CD4-positive, alpha-beta T cell (primary cell): ENCODE measurements around the gene FAM170A. TPM values are rescaled to one million over a fixed set of nuclear protein-coding genes. Genes with fewer than 3 reads are reported as not detected.

ENCODE experiments used
- ATAC-seq: fragments of 200-7000 bp; cut with Tn5 transposase; one replicate; pipeline ENCODE4 v1.10.0; 2022; ENCODE audit warnings: mild to moderate bottlenecking; ENCODE audit not compliant: poor library complexity
- CTCF ChIA-PET: fragments of 350-600 bp; sonication (Branson Sonifier 250); formaldehyde crosslinking; loops from one replicate; lab custom pipeline; 2021; ENCODE audit warnings: antibody characterized with exemption, inconsistent platforms; lab: Charles Lee
- POLR2A ChIA-PET: fragments of 350-600 bp; sonication (Branson Sonifier 250); formaldehyde crosslinking; loops from one replicate; lab custom pipeline; 2021; ENCODE audit warnings: antibody characterized with exemption, inconsistent platforms; lab: Charles Lee
- DNase-seq, 14 experiments: peaks; one replicate each; pipeline ENCODE4 v3.0.0-alpha.2; 2013 to 2020; ENCODE audit warnings: mixed read lengths in 2 of 14
- H3K27ac ChIP-seq, 2 donors: one replicate each; pipeline versions ENCODE4 v1.5.1 to v1.7.0; 2013; ENCODE audit warnings: low read length in 2 of 2, low read depth in 1 of 2, mild to moderate bottlenecking in 1 of 2
- H3K27me3 ChIP-seq, 2 experiments: 1 replicate in 1 of 2; 2 replicates in 1 of 2; pipeline versions ENCODE4 v1.6.1 to v1.7.0; 2013; ENCODE audit warnings: low read length in 2 of 2, control low read depth in 1 of 2, mild to moderate bottlenecking in 1 of 2, moderate library complexity in 1 of 2; ENCODE audit not compliant: insufficient read depth in 2 of 2, control insufficient read depth in 1 of 2
- H3K36me3 ChIP-seq: one replicate; pipeline ENCODE4 v1.6.1; 2013; ENCODE audit warnings: low read length, control low read depth; ENCODE audit not compliant: insufficient read depth
- H3K4me1 ChIP-seq: one replicate; pipeline ENCODE4 v1.6.1; 2013; ENCODE audit warnings: low read length, control low read depth; ENCODE audit not compliant: insufficient read depth
- H3K4me3 ChIP-seq: one replicate; pipeline ENCODE4 v1.5.1; 2013; ENCODE audit warnings: mild to moderate bottlenecking, low read length, moderate library complexity
- H3K9me3 ChIP-seq, 2 experiments: 1 replicate in 1 of 2; 2 replicates in 1 of 2; pipeline versions ENCODE4 v1.6.1 to v1.7.0; 2013; ENCODE audit warnings: low read length in 2 of 2, mild to moderate bottlenecking in 2 of 2, control low read depth in 1 of 2, moderate library complexity in 1 of 2; ENCODE audit not compliant: control insufficient read depth in 1 of 2, insufficient read depth in 1 of 2
- H3K27ac Mint-ChIP-seq: one replicate; pipeline ENCODE4 v1.8.0; 2020; ENCODE audit warnings: mixed read lengths
- H3K27me3 Mint-ChIP-seq: one replicate; pipeline ENCODE4 v1.8.0; 2021; ENCODE audit warnings: mixed read lengths
- H3K36me3 Mint-ChIP-seq: one replicate; pipeline ENCODE4 v1.8.0; 2021; ENCODE audit warnings: low read depth, mixed read lengths
- H3K4me1 Mint-ChIP-seq: one replicate; pipeline ENCODE4 v1.8.0; 2021; ENCODE audit warnings: low read depth, mixed read lengths
- H3K4me3 Mint-ChIP-seq: one replicate; pipeline ENCODE4 v1.8.0; 2020; ENCODE audit warnings: mild to moderate bottlenecking, mixed read lengths
- H3K9me3 Mint-ChIP-seq: one replicate; pipeline ENCODE4 v1.8.0; 2020; ENCODE audit warnings: mixed read lengths
- intact Hi-C, 2 experiments: fragments of 100-400 bp; cut with DNase I in 1 of 2; cut with micrococcal nuclease in 1 of 2; formaldehyde crosslinking; loops; one replicate each; pipeline versions ENCODE4 v1.15.1 to v1.9.0; 2023 to 2025; cut with DNase I, micrococcal nuclease
- total RNA-seq, 174 experiments: library from RNA in 2 of 174; stranded (reverse) in 2 of 174; gene quantifications; one replicate each; pipeline ENCODE4 v1.2.3 and lab custom pipeline; 2021 to 2026
- TF ChIP-seq, protein P1 (sequence below): fragments of 200-600 bp; IDR thresholded peaks from one replicate; pipeline ENCODE4 v1.8.0; 2022; ENCODE audit warnings: antibody characterized with exemption, mild to moderate bottlenecking

Gene FAM170A
- total RNA-seq, 2 experiments from 2014 or later, result not detected

DNA sequence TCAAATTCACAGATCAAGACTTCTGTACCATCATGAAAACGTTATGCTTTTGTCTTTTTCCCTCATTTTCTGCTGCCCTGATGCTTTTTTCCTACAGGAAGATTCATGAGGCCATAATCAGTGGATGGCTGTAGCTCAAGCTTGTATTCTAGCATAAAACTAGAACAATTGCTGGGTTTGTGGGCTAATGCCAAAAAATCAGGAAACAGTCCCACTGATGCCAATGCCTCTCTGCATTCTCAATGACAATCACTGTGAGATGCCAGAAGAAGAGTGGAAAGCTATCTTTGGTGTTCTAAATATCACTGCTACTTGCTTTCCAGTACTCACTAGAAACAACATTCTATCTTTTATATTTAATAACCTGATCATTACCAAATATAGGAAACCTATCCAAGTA lies 33.3 kb upstream of the FAM170A start:
- no peaks in the 10 kb centered on the region for H3K4me1 ChIP-seq
- TF ChIP-seq, protein P1, sequence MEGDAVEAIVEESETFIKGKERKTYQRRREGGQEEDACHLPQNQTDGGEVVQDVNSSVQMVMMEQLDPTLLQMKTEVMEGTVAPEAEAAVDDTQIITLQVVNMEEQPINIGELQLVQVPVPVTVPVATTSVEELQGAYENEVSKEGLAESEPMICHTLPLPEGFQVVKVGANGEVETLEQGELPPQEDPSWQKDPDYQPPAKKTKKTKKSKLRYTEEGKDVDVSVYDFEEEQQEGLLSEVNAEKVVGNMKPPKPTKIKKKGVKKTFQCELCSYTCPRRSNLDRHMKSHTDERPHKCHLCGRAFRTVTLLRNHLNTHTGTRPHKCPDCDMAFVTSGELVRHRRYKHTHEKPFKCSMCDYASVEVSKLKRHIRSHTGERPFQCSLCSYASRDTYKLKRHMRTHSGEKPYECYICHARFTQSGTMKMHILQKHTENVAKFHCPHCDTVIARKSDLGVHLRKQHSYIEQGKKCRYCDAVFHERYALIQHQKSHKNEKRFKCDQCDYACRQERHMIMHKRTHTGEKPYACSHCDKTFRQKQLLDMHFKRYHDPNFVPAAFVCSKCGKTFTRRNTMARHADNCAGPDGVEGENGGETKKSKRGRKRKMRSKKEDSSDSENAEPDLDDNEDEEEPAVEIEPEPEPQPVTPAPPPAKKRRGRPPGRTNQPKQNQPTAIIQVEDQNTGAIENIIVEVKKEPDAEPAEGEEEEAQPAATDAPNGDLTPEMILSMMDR, result no peak
- H3K36me3 ChIP-seq, result no peaks in the 10 kb centered on the region
- Mint-ChIP-seq H3K4me1 (no peaks in the 10 kb centered on the region), H3K27me3 (no peaks in the 10 kb centered on the region), H3K36me3 (no peaks in the 10 kb centered on the region), H3K27ac (no peak overlapping the region), H3K4me3 (no peak overlapping the region), H3K9me3 (peaks cover 4% of the 10 kb centered on the region)
- ATAC-seq (no peak), DNase-seq (no peak)
- intact Hi-C loops, result no loop called here
- H3K27me3 ChIP-seq, result no peaks in the 10 kb centered on the region
- H3K27ac ChIP-seq, result no peak overlapping the region
- no peak overlapping the region for H3K4me3 ChIP-seq
- H3K9me3 ChIP-seq, result peaks cover 8 to 15% of the 10 kb centered on the region in 2 experiments
- ChIA-PET POLR2A (no interaction called here), CTCF (interaction anchor here (1.0 kb wide), 1 partner anchor 53 kb away, joined by 3 read pairs; no protein-coding TSS in a partner anchor)

DNA sequence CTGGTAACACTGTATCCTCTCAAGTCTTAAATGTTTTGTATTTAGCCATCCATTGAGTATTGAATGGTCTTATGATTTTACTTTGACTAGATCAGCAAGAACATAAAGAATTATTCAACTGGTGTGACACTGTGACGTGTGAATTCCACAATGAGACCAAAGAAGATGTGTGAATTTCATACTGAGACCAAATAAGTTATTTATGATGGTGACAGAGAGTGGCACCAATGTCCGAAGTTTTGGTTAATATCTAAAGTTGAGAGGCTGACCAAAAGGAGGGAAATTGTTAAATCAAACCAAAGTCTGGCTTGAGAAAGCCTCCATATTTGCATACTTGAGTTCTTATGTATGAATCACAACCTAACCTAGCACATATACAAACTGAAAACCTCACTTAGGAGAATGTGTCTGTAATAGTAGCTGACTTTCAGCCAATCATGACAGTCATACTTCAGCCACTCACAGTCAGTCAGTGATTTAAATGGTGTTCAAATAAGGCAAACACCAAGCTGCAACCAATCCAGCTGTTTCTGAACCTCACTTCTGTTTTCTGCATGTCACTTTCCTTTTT lies 31.5 kb upstream of the FAM170A start:
- DNase-seq (no peak), ATAC-seq (no peak)
- Mint-ChIP-seq H3K4me1 (no peaks in the 10 kb centered on the region), H3K9me3 (no peaks in the 10 kb centered on the region), H3K36me3 (no peaks in the 10 kb centered on the region), H3K4me3 (no peak overlapping the region), H3K27ac (no peak overlapping the region), H3K27me3 (no peaks in the 10 kb centered on the region)
- ChIA-PET POLR2A (no interaction called here), CTCF (interaction anchor here (0.8 kb wide), 1 partner anchor 12 kb away, joined by 3 read pairs; no protein-coding TSS in a partner anchor)
- H3K4me1 ChIP-seq, result no peaks in the 10 kb centered on the region
- intact Hi-C loops, result no loop called here
- H3K4me3 ChIP-seq, result no peak overlapping the region
- H3K9me3 ChIP-seq, result peaks cover 5 to 8% of the 10 kb centered on the region in 2 experiments
- TF ChIP-seq, protein P1, result no peak
- H3K27ac ChIP-seq, result no peak overlapping the region
- no peaks in the 10 kb centered on the region for H3K27me3 ChIP-seq
- no peaks in the 10 kb centered on the region for H3K36me3 ChIP-seq

DNA sequence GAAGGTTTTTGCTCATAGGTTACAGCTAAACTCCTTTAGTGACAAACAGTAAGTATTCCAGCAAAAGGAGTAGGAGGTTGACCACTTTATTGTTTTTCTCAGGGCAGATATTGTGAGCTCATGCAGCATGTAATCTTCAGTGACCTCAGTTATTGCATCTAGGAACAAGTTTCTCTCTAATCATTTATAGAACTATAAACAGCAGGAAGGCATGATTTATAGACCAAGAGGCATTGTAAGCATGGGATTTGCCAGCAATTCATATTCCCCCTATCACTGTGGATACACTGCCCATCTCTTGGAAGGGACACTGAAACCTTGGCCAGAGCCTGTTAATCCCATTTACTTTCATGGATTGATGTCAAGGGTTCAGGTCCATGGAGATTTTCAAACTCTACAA lies 15.4 kb upstream of the FAM170A start:
- Histone ChIP-seq H3K4me3 (no peak overlapping the region), H3K36me3 (no peaks in the 10 kb centered on the region), H3K9me3 (no peaks in the 10 kb centered on the region), H3K27me3 (no peaks in the 10 kb centered on the region), H3K27ac (no peak overlapping the region), H3K4me1 (no peaks in the 10 kb centered on the region)
- H3K9me3 Mint-ChIP-seq, result no peaks in the 10 kb centered on the region
- no peak overlapping the region for H3K27ac Mint-ChIP-seq
- ChIA-PET CTCF (no interaction called here), POLR2A (interaction anchor here (0.6 kb wide), 1 partner anchor 17 kb away, joined by 3 read pairs; no protein-coding TSS in a partner anchor)
- no peak for DNase-seq
- no peak for ATAC-seq
- H3K4me3 Mint-ChIP-seq, result no peak overlapping the region
- TF ChIP-seq, protein P1, result no peak
- peaks cover 9% of the 10 kb centered on the region for H3K27me3 Mint-ChIP-seq
- H3K4me1 Mint-ChIP-seq, result no peaks in the 10 kb centered on the region
- intact Hi-C loops, result no loop called here
- no peaks in the 10 kb centered on the region for H3K36me3 Mint-ChIP-seq
